GM19438 (cell line): ENCODE data around the gene SLC27A5.
"Not testable (repeated sequence)": the region's sequence is repeated elsewhere in the genome, so short reads cannot be mapped to it uniquely, and the experiment has no call there.

Experiments used
- ATAC-seq: cut with Tn5 transposase; IDR thresholded peaks from one replicate; pipeline ENCODE4 v1.9.1; 2021; ENCODE audit warnings: low read depth; ENCODE audit not compliant: unreplicated experiment

Gene SLC27A5

GRCh38 chr19:58550362-58551122, 38.8 kb upstream of the SLC27A5 start:
- no peak for ATAC-seq

- no peak for ATAC-seq
Observed at GRCh38 chr19:58549664-58550361, 38.0 kb upstream of the SLC27A5 start.

GRCh38 chr19:58548859-58549663, 37.3 kb upstream of the SLC27A5 start:
- no peak for ATAC-seq

GRCh38 chr19:58547323-58548312, 35.8 kb upstream of the SLC27A5 start:
- no peak for ATAC-seq

GRCh38 chr19:58546019-58546530, 34.3 kb upstream of the SLC27A5 start:
- no peak for ATAC-seq

GRCh38 chr19:58545286-58546018, 33.7 kb upstream of the SLC27A5 start:
- no peak for ATAC-seq

- ATAC-seq: peak; percentile 47
Observed at GRCh38 chr19:58544591-58545285, 32.9 kb upstream of the SLC27A5 start.

- ATAC-seq: peak; percentile 82
Observed at GRCh38 chr19:58543826-58544590, 32.2 kb upstream of the SLC27A5 start, which contains the start of gene TRIM28. Gene TRIM28, plus strand, starts transcription at chr19:58544064. Its CDS starts 694 bp downstream, at chr19:58544758.

GRCh38 chr19:58542641-58543372, 31.0 kb upstream of the SLC27A5 start:
- not testable (repeated sequence) for ATAC-seq

- not testable (repeated sequence) for ATAC-seq
Observed at GRCh38 chr19:58539169-58539559, 27.4 kb upstream of the SLC27A5 start.

GRCh38 chr19:58538257-58539168, 26.7 kb upstream of the SLC27A5 start:
- no peak for ATAC-seq

- ATAC-seq: no peak
Observed at GRCh38 chr19:58536852-58537798, 25.3 kb upstream of the SLC27A5 start.

GRCh38 chr19:58535857-58536256, 24.1 kb upstream of the SLC27A5 start:
- no peak for ATAC-seq

GRCh38 chr19:58531034-58531840, 19.4 kb upstream of the SLC27A5 start:
- no peak for ATAC-seq
